ENCODE results near the gene CACNA1D.

CACNA1D gene

GRCh38 chr3:53691349-53691748 is 196.9 kb downstream of the CACNA1D start:
- DNase-seq (ENCODE audit: low read depth): no peak

DNA sequence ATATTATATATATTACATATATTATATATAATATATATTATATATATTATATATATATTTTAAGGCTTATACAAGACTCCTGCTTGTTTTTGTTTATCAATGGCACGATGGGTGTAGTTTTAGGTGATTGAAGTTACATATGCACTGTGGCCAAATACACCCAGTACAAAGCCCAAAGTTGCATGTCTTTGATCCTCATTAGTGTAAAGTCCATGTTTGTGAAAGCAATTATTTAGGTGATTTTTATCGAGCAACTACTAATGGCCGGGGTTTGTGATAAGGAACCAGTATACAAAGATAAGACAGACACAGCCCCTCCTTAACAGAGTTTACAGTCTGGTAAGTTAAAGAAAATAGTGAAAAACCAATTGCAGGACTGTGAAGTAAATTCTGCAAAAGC is 197.5 kb downstream of the CACNA1D start:
- DNase-seq (ENCODE audit: low read depth): no peak

DNA sequence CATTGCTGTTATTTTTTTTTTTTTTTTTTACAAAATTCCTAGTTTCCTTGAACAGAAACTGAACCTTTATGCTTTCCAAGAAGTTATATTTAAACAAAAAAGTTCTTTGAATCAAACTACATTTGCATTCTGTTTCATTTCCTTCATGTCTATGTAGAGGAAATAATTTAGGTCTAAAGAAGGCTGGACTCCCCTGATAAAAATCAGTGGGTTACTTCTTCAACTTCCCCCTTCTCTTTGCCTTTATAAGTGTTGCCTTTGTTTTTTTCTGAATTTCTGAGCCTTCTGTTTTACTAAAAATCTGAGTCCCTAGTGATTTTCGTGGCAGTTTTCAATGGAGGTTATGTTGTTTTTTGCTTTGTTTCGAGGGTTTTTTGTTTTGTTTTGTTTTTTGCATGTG is 199.0 kb downstream of the CACNA1D start:
- DNase-seq (ENCODE audit: low read depth): no peak

DNA sequence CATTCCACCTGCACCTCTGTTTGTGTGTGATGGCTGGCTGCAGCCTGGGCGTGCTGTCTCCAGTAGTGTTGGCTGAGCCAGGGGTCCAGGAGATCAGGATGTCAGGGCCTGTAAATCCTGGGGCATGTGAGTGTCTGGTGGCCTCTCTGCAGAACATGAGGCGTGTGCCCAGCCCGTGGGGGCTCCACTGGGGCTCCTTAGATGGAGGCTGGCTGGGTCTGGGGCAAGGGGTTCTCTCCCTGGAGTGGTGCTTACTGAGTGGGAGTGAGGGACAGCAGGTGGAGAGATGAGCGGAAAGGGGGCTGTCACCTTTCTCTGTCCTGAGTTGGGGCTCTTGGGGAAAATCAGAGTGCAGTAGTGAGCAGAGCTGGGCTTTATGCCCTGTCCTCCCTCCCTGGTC is 199.6 kb downstream of the CACNA1D start:
- no peak for DNase-seq (ENCODE audit: low read depth)

- DNase-seq (ENCODE audit: low read depth): no peak
These were observed 200.4 kb downstream of the CACNA1D start for GRCh38 chr3:53694666-53695323.

DNA sequence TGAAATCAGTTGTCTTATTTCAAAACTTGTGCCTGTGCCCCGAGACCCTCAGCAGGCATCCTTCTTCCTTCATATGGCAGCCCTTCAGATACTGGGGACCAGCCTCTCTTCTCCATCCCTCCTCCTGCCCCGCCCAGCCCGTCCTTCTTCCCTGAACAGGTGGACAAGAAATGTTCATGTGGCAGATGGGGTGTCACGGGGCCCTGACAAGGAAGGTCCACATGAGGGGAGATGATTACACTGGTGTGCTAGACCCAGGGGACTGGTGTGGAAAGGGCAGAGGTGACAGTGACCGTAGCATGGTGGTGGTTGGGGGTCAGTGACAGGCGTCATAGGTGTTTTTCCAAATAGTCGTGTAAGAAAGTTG is 200.9 kb downstream of the CACNA1D start:
- no peak for DNase-seq (ENCODE audit: low read depth)

- DNase-seq (ENCODE audit: low read depth): no peak
These were observed 202.2 kb downstream of the CACNA1D start for GRCh38 chr3:53696401-53697172.

- DNase-seq (ENCODE audit: low read depth): no peak
These were observed 206.0 kb downstream of the CACNA1D start for GRCh38 chr3:53700441-53700840.

DNA sequence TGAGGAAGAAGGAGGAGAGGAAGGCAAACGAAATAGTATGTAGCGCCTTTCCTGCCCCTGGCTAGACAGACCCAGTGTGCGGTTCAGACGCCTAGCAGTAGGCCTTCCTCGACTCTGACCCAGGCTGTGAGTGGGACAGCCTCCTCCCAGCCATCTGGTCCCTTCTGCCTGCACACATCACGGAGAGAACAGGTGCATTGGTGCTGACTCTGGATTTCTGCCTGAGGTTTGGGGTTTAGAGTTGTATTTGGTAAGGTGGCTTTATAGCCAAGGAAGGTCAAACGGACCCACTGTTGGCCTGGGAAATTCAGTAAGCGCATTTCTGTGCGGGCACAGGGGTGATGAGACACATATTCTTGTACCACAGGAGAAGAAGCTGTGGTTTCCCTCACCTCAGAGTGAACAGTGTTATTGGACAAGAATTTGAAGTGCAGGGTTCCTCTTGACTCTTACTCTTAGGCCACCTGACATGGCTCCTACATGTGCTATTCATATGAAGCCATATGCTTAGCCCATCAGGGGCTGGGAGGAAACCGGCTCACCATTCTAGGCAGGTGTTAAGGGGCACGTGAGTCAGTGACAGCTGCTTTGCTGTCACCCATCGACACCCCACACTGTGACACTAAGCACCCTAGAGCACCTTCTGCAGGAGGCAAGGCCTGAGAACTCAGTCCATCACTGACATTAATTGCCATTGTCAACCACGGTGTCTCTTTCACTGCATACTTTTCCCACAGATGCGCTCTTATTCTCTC is 208.5 kb downstream of the CACNA1D start:
- no peak for DNase-seq (ENCODE audit: low read depth)

DNA sequence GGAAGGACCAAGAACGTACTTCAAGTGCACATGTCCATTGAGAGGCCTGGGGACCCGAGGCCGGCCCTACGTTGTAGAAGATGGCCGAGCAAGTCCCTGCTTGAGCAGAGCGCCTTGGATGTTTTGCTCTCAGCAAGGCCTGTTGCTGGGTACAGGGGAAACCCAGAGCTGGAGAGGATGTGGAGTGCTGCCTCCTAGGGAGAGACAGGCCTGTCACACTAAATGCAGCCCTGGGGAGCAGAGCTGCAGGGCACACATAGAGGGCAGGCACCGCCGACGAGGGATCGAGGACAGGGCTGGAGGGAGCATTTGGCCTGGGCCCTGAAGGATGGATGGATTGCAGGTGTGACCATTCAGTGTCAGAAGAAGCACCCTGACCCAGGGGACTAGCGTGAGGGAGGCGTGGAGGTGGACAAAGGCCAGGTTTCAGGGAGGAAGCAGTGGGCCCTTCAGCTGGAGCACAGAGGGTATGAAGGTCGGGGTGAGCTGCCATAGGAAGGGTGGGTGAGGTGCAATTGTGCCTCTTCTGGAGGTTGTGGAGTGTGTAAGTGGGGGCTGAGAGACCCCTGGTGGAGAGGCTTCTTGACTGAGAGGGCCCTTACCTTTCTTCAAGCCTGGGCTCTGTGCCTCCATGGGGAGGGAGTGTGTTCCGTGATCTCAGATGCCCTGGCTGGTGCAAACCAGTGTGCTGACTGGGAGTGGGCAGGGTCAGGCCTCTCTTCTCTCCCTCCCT is 209.4 kb downstream of the CACNA1D start:
- DNase-seq (ENCODE audit: low read depth): no peak

DNA sequence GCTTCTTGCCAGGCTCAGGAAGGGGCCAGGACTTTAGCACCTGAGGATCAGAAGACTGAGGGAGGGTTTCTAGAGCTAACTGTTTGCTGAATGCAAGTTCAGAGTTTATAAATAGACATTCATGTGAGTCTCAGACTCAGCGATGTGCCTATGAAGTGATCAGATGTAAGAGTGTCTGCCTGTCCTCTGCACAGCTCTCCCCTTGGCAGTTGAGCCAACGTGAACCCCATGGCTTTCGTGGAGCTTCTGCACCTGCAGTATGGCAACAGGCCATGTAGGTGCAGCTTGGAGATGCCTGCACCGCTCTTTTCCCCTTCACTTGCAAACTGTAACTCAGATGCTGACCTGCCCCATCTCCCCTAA is 209.9 kb downstream of the CACNA1D start:
- no peak for DNase-seq (ENCODE audit: low read depth)

DNA sequence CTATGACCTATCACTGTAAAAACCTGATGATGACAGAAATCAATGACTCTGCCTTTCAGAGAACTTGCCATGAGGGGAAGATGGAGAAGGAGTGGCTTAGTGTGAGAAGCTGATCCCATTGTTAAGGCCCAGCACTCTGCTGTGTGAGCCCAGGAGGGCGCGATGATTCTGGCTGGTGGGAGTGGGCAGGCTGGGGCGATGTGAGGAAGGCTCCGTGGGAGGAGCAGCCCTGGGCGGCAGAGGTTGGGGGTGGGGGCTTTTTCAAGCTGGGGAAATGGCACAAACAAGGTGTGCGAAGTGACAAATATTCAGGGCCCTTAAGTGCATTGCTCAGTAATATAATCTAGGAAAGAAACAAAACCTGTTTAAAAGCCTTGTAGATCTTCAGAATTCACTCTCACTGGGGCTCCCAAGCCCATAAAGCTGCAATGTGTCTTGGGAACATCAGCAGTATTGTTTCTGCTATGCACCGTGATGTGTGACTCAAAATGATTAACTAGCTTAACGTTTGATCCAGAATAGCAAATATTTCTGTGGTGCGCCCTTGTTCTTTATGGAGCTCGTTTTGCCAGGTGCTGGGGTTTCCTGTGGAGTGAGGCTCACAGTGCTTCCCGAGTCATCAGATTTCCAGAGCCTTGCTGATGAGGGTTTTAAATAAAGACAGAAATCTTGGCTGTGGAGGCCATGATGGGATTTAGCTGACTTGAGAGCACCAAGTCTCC is 210.8 kb downstream of the CACNA1D start:
- DNase-seq (ENCODE audit: low read depth): no peak

GRCh38 chr3:53705774-53706173 is 211.4 kb downstream of the CACNA1D start:
- no peak for DNase-seq (ENCODE audit: low read depth)

DNA sequence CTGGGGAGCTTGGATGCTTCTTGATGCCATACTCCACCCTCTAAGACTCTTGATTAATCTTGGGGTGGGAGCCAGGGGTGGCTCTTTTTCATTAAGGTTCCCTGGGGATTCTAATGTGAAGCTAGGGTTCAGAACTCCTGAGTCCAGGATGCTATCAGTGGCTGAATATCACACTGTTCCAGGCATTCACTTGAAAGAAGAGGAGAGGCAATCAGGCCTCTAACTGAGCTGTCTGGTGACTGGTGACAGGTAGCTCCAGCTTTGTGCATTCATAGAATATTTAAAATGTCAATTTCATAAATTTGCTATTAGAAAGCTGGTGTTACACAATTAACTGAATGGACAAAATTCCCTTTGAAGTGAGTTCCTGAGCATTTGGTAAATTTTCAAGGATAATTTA is 212.8 kb downstream of the CACNA1D start:
- DNase-seq (ENCODE audit: low read depth): no peak

DNA sequence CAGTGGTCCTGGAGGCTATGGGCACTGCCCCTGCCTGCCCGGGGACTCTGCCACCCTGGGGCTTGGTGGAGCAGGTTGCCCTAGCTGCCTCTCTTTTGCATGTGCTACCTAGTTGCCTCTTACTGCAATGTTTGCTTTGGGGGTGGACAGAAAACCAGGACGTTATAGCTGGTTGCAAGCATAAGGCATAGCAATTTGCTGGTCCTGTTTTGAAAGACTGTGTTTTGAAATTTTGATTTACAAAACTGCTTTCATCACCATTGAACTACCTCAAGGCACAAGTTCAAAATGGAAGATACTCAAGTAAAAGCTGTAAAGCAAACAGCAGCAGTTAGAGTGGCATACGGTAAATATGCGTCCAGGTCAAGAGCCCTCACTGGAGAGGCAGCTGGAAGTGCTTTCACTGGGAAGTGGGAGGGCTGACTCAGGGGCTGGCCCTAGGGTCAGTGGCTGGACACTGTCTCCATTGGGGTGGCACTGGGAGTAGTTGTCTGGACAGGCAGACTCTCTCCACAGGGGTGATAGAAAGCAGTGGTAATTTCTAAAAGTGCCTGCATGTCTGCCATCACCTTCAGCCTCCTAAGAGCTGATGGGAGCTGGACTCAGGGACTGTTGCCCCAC is 213.7 kb downstream of the CACNA1D start:
- no peak for DNase-seq (ENCODE audit: low read depth)

DNA sequence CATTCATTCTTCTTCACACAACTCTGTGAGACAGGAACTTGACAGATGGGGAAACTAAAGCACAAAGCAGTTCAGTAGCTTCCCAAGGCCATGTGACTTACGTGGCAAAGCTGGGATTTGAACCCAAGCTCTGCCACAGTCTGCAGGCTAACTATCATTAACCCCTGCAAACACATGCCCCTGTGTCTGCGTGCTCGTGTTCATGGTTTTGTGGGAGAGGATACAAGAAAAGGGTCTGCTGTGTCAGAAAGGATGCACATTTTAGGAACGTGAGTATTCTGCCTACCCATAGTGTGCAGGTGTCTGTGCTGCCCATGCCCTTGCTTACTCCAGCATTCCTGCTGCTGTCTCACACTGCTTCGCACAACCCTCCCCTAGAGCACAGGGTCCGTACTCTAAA is 214.8 kb downstream of the CACNA1D start:
- DNase-seq (ENCODE audit: low read depth): no peak

- peak; percentile 66 for DNase-seq (ENCODE audit: low read depth)
These were observed 215.7 kb downstream of the CACNA1D start for GRCh38 chr3:53709860-53710674.

DNA sequence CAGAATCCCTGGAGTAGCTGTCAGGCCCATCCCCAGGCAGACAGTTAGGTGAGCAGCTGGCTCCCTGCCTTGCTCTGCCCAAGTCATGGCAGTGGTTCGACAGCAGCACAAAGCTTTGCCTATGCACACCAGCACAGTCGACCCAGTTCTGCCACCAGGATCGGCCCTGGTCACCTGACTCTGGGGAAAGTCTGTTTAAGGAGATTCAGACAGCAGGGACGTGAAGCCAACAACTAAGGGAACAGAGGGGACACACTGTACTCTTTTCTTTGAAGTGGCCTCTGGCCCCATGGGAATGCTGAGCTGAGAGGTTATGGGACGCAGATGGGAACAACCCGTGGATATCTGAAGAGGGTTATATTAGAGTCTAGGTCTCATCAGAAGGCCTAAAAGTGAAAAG is 217.0 kb downstream of the CACNA1D start:
- no peak for DNase-seq (ENCODE audit: low read depth)

DNA sequence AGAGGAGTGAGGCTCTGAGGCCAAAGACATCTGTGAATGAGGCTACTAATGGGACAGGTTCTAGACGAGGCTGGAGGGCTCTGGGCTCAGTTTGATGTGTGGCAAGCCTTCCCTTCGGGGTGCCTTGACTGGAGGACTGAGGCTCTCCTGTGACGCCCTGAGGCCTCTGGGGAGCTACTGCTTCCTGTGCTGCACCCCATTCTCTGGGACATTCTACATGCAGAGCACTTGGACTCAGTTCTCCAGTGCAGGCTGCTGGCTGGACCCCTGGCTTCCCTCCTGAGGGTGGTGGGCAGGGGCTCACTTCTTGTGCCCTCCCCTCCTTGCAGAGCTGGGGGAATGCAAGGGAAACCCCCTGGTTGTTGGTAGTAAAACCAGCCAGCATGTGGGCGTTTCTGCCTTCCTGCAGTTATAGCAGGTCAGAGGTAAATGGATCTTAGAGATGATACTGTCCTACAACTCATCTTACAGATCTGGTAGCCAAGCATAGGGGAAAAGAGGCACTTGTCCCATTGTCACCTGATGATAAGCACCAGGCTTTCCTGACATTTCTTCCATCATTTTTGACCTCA is 218.5 kb downstream of the CACNA1D start:
- no peak for DNase-seq (ENCODE audit: low read depth)

- no peak for DNase-seq (ENCODE audit: low read depth)
These were observed 219.2 kb downstream of the CACNA1D start for GRCh38 chr3:53713626-53714025.
